HG02885 (cell line): ENCODE data around the gene TIPRL.

Source experiments
- ATAC-seq: cut with Tn5 transposase; IDR thresholded peaks from one replicate; pipeline ENCODE4 v1.9.1; 2021; ENCODE audit warnings: mild to moderate bottlenecking; ENCODE audit not compliant: unreplicated experiment, poor library complexity

Gene TIPRL

GRCh38 chr1:168243636-168244212 is 65.0 kb downstream of the TIPRL start:
- no peak for ATAC-seq

DNA sequence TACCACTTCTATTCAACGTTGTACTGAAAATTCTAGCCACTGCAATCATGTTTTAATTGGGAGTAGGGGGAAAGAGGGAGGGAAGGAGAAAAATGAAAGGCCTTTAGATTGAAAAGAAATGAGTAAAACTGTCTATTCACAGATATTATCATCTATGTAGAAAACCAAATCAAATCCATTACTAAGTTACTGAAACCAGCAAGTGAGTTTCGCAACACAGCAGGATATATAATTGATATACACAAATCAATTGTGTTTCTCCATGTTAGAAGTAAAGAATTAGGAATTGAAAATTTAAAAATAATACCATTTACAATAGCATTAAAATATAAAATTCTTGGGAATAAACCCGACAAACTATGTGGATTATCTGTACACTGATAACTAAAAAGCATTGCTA is 66.3 kb downstream of the TIPRL start:
- no peak for ATAC-seq

DNA sequence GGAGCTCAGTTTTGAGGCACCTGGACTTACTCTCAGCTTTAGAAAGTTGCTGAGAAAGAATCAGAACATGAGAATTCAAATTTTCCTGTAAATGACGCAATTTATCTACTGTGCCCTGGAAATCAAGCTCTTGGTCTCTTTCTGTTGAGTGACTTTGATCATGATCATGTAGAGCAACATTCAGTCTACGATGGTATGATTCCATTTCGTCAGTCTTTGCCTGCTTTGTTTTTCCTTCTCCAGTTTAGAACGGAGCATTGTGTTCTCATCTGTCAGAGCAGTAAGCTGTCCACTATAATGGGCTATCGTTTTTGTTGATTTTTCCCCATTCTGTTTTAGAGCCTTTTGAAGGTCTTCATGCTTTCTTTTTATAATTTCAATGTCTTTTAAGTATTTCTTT is 67.7 kb downstream of the TIPRL start:
- no peak for ATAC-seq
